Measurements from ENCODE around the gene UAP1L1.

UAP1L1 gene

GRCh38 chr9:137086531-137087408 lies 9.5 kb downstream of the UAP1L1 start, which contains the start of gene MAN1B1:
TSS of gene MAN1B1 (plus strand) at chr9:137086985. CDS start at chr9:137087000, 15 bp downstream.
- Histone ChIP-seq H3K14ac (ENCODE audit: low read length) (peak within 1 kb of the TSS; percentile 87), H2AK5ac (ENCODE audit: low read depth, low read length) (peak within 1 kb of the TSS; percentile 75), H3K4me1 (ENCODE audit: control insufficient read depth in 2 of 2, insufficient read depth in 1 of 2, low read depth in 1 of 2, low read length in 2 of 2) (peaks cover 10 to 20% of the 10 kb centered on the region in 2 donors), H3K18ac (ENCODE audit: low read length) (peak within 1 kb of the TSS; percentile 91), H3K23ac (ENCODE audit: low read depth, low read length, poor library complexity) (peak within 1 kb of the TSS; percentile 99), H2BK15ac (ENCODE audit: low read length) (peak within 1 kb of the TSS; percentile 52), H3K4me2 (ENCODE audit: insufficient read depth, low read length, poor library complexity, severe bottlenecking) (peak within 1 kb of the TSS; percentile 98), H3K79me1 (ENCODE audit: low read depth, low read length) (peaks cover 3% of the 10 kb centered on the region), H4K91ac (ENCODE audit: low read depth, low read length, poor library complexity) (no peak within 1 kb of the TSS), H3K4ac (ENCODE audit: low read length) (no peak within 1 kb of the TSS), H2BK5ac (ENCODE audit: low read length) (peak within 1 kb of the TSS; percentile 67), H2BK12ac (ENCODE audit: low read length) (peak within 1 kb of the TSS; percentile 81), H4K8ac (ENCODE audit: low read depth, low read length) (peak within 1 kb of the TSS; percentile 65), H3K9ac (ENCODE audit: low read depth, low read length, poor library complexity) (peak within 1 kb of the TSS; percentile 94), H2BK120ac (ENCODE audit: low read depth, low read length) (no peak within 1 kb of the TSS), H3K27ac (replicated peaks; ENCODE audit: low read length) (peak within 1 kb of the TSS; percentile 74), H3K4me3 (ENCODE audit: low read length in 2 of 2) (peak within 1 kb of the TSS; percentile 84 to 86), H3K36me3 (replicated peaks in 1 of 2; ENCODE audit: control insufficient read depth in 2 of 2, insufficient read depth in 2 of 2, low read length in 2 of 2) (peaks cover 8 to 24% of the 10 kb centered on the region in 2 donors), H3K27me3 (ENCODE audit: control insufficient read depth in 3 of 3, insufficient read depth in 3 of 3, low read depth in 1 of 3, low read length in 3 of 3) (peaks cover 2 to 33% (median 20%) of the 10 kb centered on the region in 3 experiments), H3K9me3 (replicated peaks in 1 of 2; ENCODE audit: control insufficient read depth in 2 of 2, insufficient read depth in 1 of 2, low read depth in 1 of 2, low read length in 2 of 2) (no peaks in the 10 kb centered on the region), H2AFZ (ENCODE audit: low read length) (peak within 1 kb of the TSS; percentile 97)
- no CpG with 5 or more reads among the region's 101 CpGs for WGBS, 2 donors (ENCODE audit: extremely low coverage in 2 of 2, insufficient read length in 2 of 2, insufficient replicate concordance in 1 of 2)
- peak; percentile 98 for DNase-seq (ENCODE audit: low spot score)

GRCh38 chr9:137087409-137087925 lies 10.2 kb downstream of the UAP1L1 start:
- WGBS, 2 donors (ENCODE audit: extremely low coverage in 2 of 2, insufficient read length in 2 of 2, insufficient replicate concordance in 1 of 2), result no CpG with 5 or more reads among the region's 22 CpGs
- peak overlapping the region; percentile 91 for H3K18ac ChIP-seq (ENCODE audit: low read length)

GRCh38 chr9:137088121-137088520 lies 10.8 kb downstream of the UAP1L1 start:
- no peak overlapping the region for H2BK12ac ChIP-seq (ENCODE audit: low read length)
- no peak overlapping the region for H2AK5ac ChIP-seq (ENCODE audit: low read depth, low read length)
- H3K14ac ChIP-seq (ENCODE audit: low read length), result no peak overlapping the region
- peak overlapping the region in 1 of 2 donors; percentile 84 for H3K4me3 ChIP-seq (ENCODE audit: low read length in 2 of 2)
- H3K36me3 ChIP-seq (replicated peaks in 1 of 2; ENCODE audit: control insufficient read depth in 2 of 2, insufficient read depth in 2 of 2, low read length in 2 of 2), result peaks cover 11 to 37% of the 10 kb centered on the region in 2 donors
- no peak overlapping the region for H3K9ac ChIP-seq (ENCODE audit: low read depth, low read length, poor library complexity)
- peaks cover 2 to 19% (median 15%) of the 10 kb centered on the region in 3 experiments for H3K27me3 ChIP-seq (ENCODE audit: control insufficient read depth in 3 of 3, insufficient read depth in 3 of 3, low read depth in 1 of 3, low read length in 3 of 3)
- no peak overlapping the region for H2BK15ac ChIP-seq (ENCODE audit: low read length)
- H3K4me2 ChIP-seq (ENCODE audit: insufficient read depth, low read length, poor library complexity, severe bottlenecking), result no peak overlapping the region
- H3K9me3 ChIP-seq (replicated peaks in 1 of 2; ENCODE audit: control insufficient read depth in 2 of 2, insufficient read depth in 1 of 2, low read depth in 1 of 2, low read length in 2 of 2), result no peaks in the 10 kb centered on the region
- no peak overlapping the region for H2AFZ ChIP-seq (ENCODE audit: low read length)
- no peak overlapping the region for H4K91ac ChIP-seq (ENCODE audit: low read depth, low read length, poor library complexity)
- H4K8ac ChIP-seq (ENCODE audit: low read depth, low read length), result no peak overlapping the region
- H3K27ac ChIP-seq (replicated peaks; ENCODE audit: low read length), result no peak overlapping the region
- H3K4me1 ChIP-seq (ENCODE audit: control insufficient read depth in 2 of 2, insufficient read depth in 1 of 2, low read depth in 1 of 2, low read length in 2 of 2), result peaks cover 10 to 20% of the 10 kb centered on the region in 2 donors
- H3K79me1 ChIP-seq (ENCODE audit: low read depth, low read length), result peaks cover 3% of the 10 kb centered on the region
- H2BK120ac ChIP-seq (ENCODE audit: low read depth, low read length), result no peak overlapping the region
- DNase-seq (ENCODE audit: low spot score), result no peak
- H3K18ac ChIP-seq (ENCODE audit: low read length), result no peak overlapping the region
- H3K4ac ChIP-seq (ENCODE audit: low read length), result no peak overlapping the region
- H2BK5ac ChIP-seq (ENCODE audit: low read length), result no peak overlapping the region
- WGBS, 2 donors (ENCODE audit: extremely low coverage in 2 of 2, insufficient read length in 2 of 2, insufficient replicate concordance in 1 of 2), result no CpG with 5 or more reads among the region's 5 CpGs
- H3K23ac ChIP-seq (ENCODE audit: low read depth, low read length, poor library complexity), result no peak overlapping the region

More at GRCh38 chr9:137087409-137087925, 10.2 kb downstream of the UAP1L1 start:
- Histone ChIP-seq H3K27ac (replicated peaks; ENCODE audit: low read length) (no peak overlapping the region), H2BK5ac (ENCODE audit: low read length) (peak overlapping the region; percentile 67), H2AFZ (ENCODE audit: low read length) (peak overlapping the region; percentile 97), H3K4me2 (ENCODE audit: insufficient read depth, low read length, poor library complexity, severe bottlenecking) (peak overlapping the region; percentile 94), H3K4me1 (ENCODE audit: control insufficient read depth in 2 of 2, insufficient read depth in 1 of 2, low read depth in 1 of 2, low read length in 2 of 2) (peaks cover 10 to 20% of the 10 kb centered on the region in 2 donors), H3K23ac (ENCODE audit: low read depth, low read length, poor library complexity) (peak overlapping the region; percentile 45), H2BK12ac (ENCODE audit: low read length) (no peak overlapping the region), H3K9ac (ENCODE audit: low read depth, low read length, poor library complexity) (peak overlapping the region; percentile 94), H2BK120ac (ENCODE audit: low read depth, low read length) (no peak overlapping the region), H3K27me3 (ENCODE audit: control insufficient read depth in 3 of 3, insufficient read depth in 3 of 3, low read depth in 1 of 3, low read length in 3 of 3) (peaks cover 2 to 26% (median 15%) of the 10 kb centered on the region in 3 experiments), H3K4ac (ENCODE audit: low read length) (no peak overlapping the region), H4K8ac (ENCODE audit: low read depth, low read length) (no peak overlapping the region), H3K79me1 (ENCODE audit: low read depth, low read length) (peaks cover 3% of the 10 kb centered on the region), H3K4me3 (ENCODE audit: low read length in 2 of 2) (peak overlapping the region; percentile 84 to 86), H2BK15ac (ENCODE audit: low read length) (peak overlapping the region; percentile 52), H4K91ac (ENCODE audit: low read depth, low read length, poor library complexity) (no peak overlapping the region), H2AK5ac (ENCODE audit: low read depth, low read length) (no peak overlapping the region), H3K14ac (ENCODE audit: low read length) (peak overlapping the region; percentile 87), H3K9me3 (replicated peaks in 1 of 2; ENCODE audit: control insufficient read depth in 2 of 2, insufficient read depth in 1 of 2, low read depth in 1 of 2, low read length in 2 of 2) (no peaks in the 10 kb centered on the region), H3K36me3 (replicated peaks in 1 of 2; ENCODE audit: control insufficient read depth in 2 of 2, insufficient read depth in 2 of 2, low read length in 2 of 2) (peaks cover 8 to 30% of the 10 kb centered on the region in 2 donors)
- DNase-seq (ENCODE audit: low spot score), result no peak

Data from neuronal stem cell (in vitro differentiated cells).